Astrocyte (in vitro differentiated cells and primary cell): ENCODE measurements around the gene KLK4. TPM values are rescaled to one million over a fixed set of nuclear protein-coding genes. Genes with fewer than 3 reads are reported as not detected.

Experiments
- DNase-seq: peaks from one replicate; pipeline ENCODE4 v3.0.0-alpha.2; 2010; ENCODE audit warnings: low read depth
- FAIRE-seq: peaks from 2 replicates; lab custom pipeline; 2011; peaks lifted over from hg19 to GRCh38; lab: Jason Lieb, UNC
- H2AFZ ChIP-seq: 2 replicates; pipeline ENCODE4 v1.6.0; 2012; ENCODE audit warnings: low read depth, low read length, inconsistent platforms
- H3K27ac ChIP-seq: 2 replicates; pipeline ENCODE4 v1.5.1; 2011; ENCODE audit warnings: low read depth, low read length, inconsistent platforms
- H3K27me3 ChIP-seq: 2 replicates; pipeline ENCODE4 v1.6.0; 2011; ENCODE audit warnings: low read length, inconsistent platforms; ENCODE audit not compliant: insufficient read depth
- H3K36me3 ChIP-seq: 2 replicates; pipeline ENCODE4 v1.5.1; 2011; ENCODE audit warnings: low read length, inconsistent platforms; ENCODE audit not compliant: insufficient read depth
- H3K4me1 ChIP-seq: 2 replicates; pipeline ENCODE4 v1.5.1; 2011; ENCODE audit warnings: low read length, inconsistent platforms; ENCODE audit not compliant: insufficient read depth
- H3K4me2 ChIP-seq: 2 replicates; pipeline ENCODE4 v1.6.0; 2012; ENCODE audit warnings: low read length, inconsistent platforms
- H3K4me3 ChIP-seq: 2 replicates; pipeline ENCODE4 v1.5.1; 2011; ENCODE audit warnings: low read depth, mild to moderate bottlenecking, low read length, inconsistent platforms; ENCODE audit not compliant: insufficient read depth
- H3K79me2 ChIP-seq: 2 replicates; pipeline ENCODE4 v1.6.0; 2012; ENCODE audit warnings: mild to moderate bottlenecking, low read length, inconsistent platforms; ENCODE audit not compliant: insufficient read depth
- H3K9ac ChIP-seq: 2 replicates; pipeline ENCODE4 v1.6.0; 2012; ENCODE audit warnings: mild to moderate bottlenecking, low read length, inconsistent platforms
- H3K9me3 ChIP-seq: 2 replicates; pipeline ENCODE4 v1.5.1; 2012; ENCODE audit warnings: low read depth, mild to moderate bottlenecking, low read length, inconsistent platforms; ENCODE audit not compliant: insufficient read depth
- H4K20me1 ChIP-seq: 2 replicates; pipeline ENCODE4 v1.6.0; 2012; ENCODE audit warnings: low read length, inconsistent platforms; ENCODE audit not compliant: insufficient read depth
- H3K27ac Mint-ChIP-seq: one replicate; pipeline ENCODE4 v1.8.0; 2021; ENCODE audit warnings: mild to moderate bottlenecking, mixed read lengths; ENCODE audit not compliant: unreplicated experiment
- H3K27me3 Mint-ChIP-seq: one replicate; pipeline ENCODE4 v1.8.0; 2021; ENCODE audit warnings: low read depth, mixed read lengths; ENCODE audit not compliant: unreplicated experiment
- H3K36me3 Mint-ChIP-seq: one replicate; pipeline ENCODE4 v1.8.0; 2021; ENCODE audit warnings: low read depth, mixed read lengths; ENCODE audit not compliant: unreplicated experiment
- H3K4me1 Mint-ChIP-seq: one replicate; pipeline ENCODE4 v1.8.0; 2021; ENCODE audit warnings: low read depth, mixed read lengths; ENCODE audit not compliant: unreplicated experiment
- H3K4me3 Mint-ChIP-seq: one replicate; pipeline ENCODE4 v1.8.0; 2021; ENCODE audit warnings: mild to moderate bottlenecking, moderate library complexity, mixed read lengths; ENCODE audit not compliant: unreplicated experiment
- H3K9me3 Mint-ChIP-seq: one replicate; pipeline ENCODE4 v1.8.0; 2021; ENCODE audit warnings: mild to moderate bottlenecking, mixed read lengths; ENCODE audit not compliant: unreplicated experiment
- CTCF ChIP-seq: IDR thresholded peaks from 2 replicates; pipeline ENCODE4 v1.5.1; 2011; ENCODE audit warnings: low read depth, mild to moderate bottlenecking, inconsistent platforms, low read length, moderate library complexity; ENCODE audit not compliant: insufficient read depth
- EZH2 ChIP-seq: IDR thresholded peaks from 2 replicates; pipeline ENCODE4 v1.6.1; 2012; ENCODE audit warnings: mild to moderate bottlenecking, low read length, inconsistent platforms; ENCODE audit not compliant: insufficient read depth
- total RNA-seq: library from RNA; stranded (reverse); gene quantifications from 2 replicates; pipeline ENCODE4 v1.2.1, GENCODE V29; 2021

KLK4 gene
- total RNA-seq, 1 donor from 2014 or later: not detected

GRCh38 chr19:50912102-50912599, 956 bp upstream of the KLK4 start:
- Histone ChIP-seq H3K4me3 (no peak overlapping the region), H4K20me1 (no peaks in the 10 kb centered on the region), H3K4me2 (no peak overlapping the region), H3K27me3 (peaks cover 4% of the 10 kb centered on the region), H3K9me3 (no peaks in the 10 kb centered on the region), H2AFZ (no peak overlapping the region), H3K27ac (no peak overlapping the region), H3K4me1 (no peaks in the 10 kb centered on the region), H3K36me3 (no peaks in the 10 kb centered on the region), H3K79me2 (no peaks in the 10 kb centered on the region), H3K9ac (no peak overlapping the region)
- Mint-ChIP-seq H3K27me3 (peaks cover 56% of the 10 kb centered on the region), H3K9me3 (peaks cover 3% of the 10 kb centered on the region), H3K4me1 (no peaks in the 10 kb centered on the region), H3K4me3 (no peak overlapping the region), H3K36me3 (no peaks in the 10 kb centered on the region), H3K27ac (no peak overlapping the region)
- no peak for TF ChIP-seq EZH2
- no peak for TF ChIP-seq CTCF
- FAIRE-seq: no peak
- no peak for DNase-seq

DNA sequence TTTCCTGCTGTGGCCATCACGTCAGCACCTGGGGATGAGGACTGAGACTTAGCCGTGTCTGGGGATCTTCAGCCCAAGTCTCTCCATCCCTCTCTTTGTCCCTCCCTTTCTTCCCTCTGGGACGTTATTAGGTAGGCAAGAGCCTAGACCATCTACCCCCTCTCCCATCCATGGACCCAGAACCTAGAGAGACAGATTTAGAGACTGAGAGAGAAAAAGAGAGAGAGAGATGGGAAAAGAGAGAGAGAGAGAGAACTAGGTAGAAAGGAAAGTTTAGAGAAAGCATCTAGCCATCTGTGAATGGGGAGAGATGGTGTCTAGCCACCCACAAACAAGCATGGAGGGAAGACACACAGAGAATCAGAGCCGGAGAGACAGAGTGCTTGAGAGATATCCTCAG, 473 bp downstream of the KLK4 start:
- Histone ChIP-seq H3K4me1 (no peaks in the 10 kb centered on the region), H3K27me3 (peaks cover 5% of the 10 kb centered on the region), H3K9me3 (no peaks in the 10 kb centered on the region), H3K27ac (no peak overlapping the region), H3K9ac (no peak overlapping the region), H3K4me2 (no peak overlapping the region), H3K4me3 (no peak overlapping the region), H3K36me3 (no peaks in the 10 kb centered on the region), H2AFZ (no peak overlapping the region), H4K20me1 (no peaks in the 10 kb centered on the region), H3K79me2 (no peaks in the 10 kb centered on the region)
- FAIRE-seq: no peak
- H3K4me3 Mint-ChIP-seq: no peak overlapping the region
- DNase-seq: no peak
- H3K27me3 Mint-ChIP-seq: peaks cover 57% of the 10 kb centered on the region
- TF ChIP-seq CTCF (no peak), EZH2 (no peak)
- no peak overlapping the region for H3K27ac Mint-ChIP-seq
- peaks cover 3% of the 10 kb centered on the region for H3K9me3 Mint-ChIP-seq
- no peaks in the 10 kb centered on the region for H3K36me3 Mint-ChIP-seq
- no peaks in the 10 kb centered on the region for H3K4me1 Mint-ChIP-seq

GRCh38 chr19:50909240-50910070, 1.7 kb downstream of the KLK4 start:
- no peak for TF ChIP-seq CTCF
- TF ChIP-seq EZH2: no peak
- H3K4me1 ChIP-seq: no peaks in the 10 kb centered on the region
- H3K4me2 ChIP-seq: no peak overlapping the region
- H3K27me3 Mint-ChIP-seq: peaks cover 61% of the 10 kb centered on the region
- H3K36me3 ChIP-seq: no peaks in the 10 kb centered on the region
- FAIRE-seq: no peak
- H3K27me3 ChIP-seq: peaks cover 5% of the 10 kb centered on the region
- no peaks in the 10 kb centered on the region for H3K9me3 ChIP-seq
- H2AFZ ChIP-seq: no peak overlapping the region
- H3K27ac Mint-ChIP-seq: no peak overlapping the region
- peaks cover 3% of the 10 kb centered on the region for H3K9me3 Mint-ChIP-seq
- no peaks in the 10 kb centered on the region for H3K79me2 ChIP-seq
- no peaks in the 10 kb centered on the region for H3K4me1 Mint-ChIP-seq
- H3K9ac ChIP-seq: no peak overlapping the region
- peak overlapping the region; percentile 34 for H3K4me3 Mint-ChIP-seq
- no peak overlapping the region for H3K4me3 ChIP-seq
- H4K20me1 ChIP-seq: no peaks in the 10 kb centered on the region
- no peak for DNase-seq
- H3K36me3 Mint-ChIP-seq: no peaks in the 10 kb centered on the region
- no peak overlapping the region for H3K27ac ChIP-seq
